ENCODE data around the gene STK32C.
A peak's percentile ranks its signal among the peaks of the same experiment; 100 is the strongest.
"Not testable (repeated sequence)": the region's sequence is repeated elsewhere in the genome, so short reads cannot be mapped to it uniquely, and the experiment has no call there.

Gene STK32C

GRCh38 chr10:132319853-132320653 lies 12.3 kb upstream of the STK32C start:
- no peak for DNase-seq (ENCODE audit: low spot score)

- DNase-seq (ENCODE audit: low spot score), result not testable (repeated sequence)
Observed at GRCh38 chr10:132317477-132317876, 9.7 kb upstream of the STK32C start.

GRCh38 chr10:132316133-132316532 lies 8.4 kb upstream of the STK32C start:
- no peak for DNase-seq (ENCODE audit: low spot score)

DNA sequence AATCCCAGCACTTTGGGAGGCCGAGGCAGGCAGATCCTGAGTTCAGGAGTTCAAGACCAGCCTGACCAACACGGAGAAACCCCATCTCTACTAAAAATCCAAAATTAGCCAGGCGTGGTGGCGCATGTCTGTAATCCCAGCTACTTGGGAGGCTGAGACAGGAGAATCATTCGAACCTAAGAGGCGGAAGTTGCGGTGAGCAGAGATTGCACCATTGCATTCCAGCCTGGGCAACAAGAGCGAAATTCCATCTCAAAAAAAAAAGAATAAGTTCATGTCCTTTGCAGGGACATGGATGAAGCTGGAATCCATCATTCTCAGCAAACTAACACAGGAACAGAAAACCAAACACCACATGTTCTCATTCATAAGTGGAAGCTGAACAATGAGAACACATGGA lies 7.1 kb upstream of the STK32C start:
- not testable (repeated sequence) for DNase-seq (ENCODE audit: low spot score)

DNA sequence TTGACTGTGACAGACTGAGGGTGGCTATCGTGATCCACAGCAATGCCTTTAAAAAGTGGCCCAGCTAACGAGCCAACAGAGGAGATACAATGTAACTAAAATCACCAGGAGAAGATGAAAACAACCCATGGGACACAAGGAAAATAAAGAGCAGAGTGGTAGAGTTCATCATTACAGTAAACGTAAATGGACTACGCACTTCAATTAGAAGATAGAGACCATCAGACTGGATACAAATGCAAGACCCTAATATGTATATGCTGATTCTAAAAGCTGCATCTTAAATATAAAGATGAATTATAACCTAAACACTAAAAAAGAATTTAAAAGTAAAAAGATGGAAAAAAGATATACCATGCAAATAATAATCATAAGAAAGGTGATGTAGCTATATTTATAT lies 6.6 kb upstream of the STK32C start:
- DNase-seq (ENCODE audit: low spot score), result no peak

GRCh38 chr10:132313865-132314264 lies 6.1 kb upstream of the STK32C start:
- no peak for DNase-seq (ENCODE audit: low spot score)

DNA sequence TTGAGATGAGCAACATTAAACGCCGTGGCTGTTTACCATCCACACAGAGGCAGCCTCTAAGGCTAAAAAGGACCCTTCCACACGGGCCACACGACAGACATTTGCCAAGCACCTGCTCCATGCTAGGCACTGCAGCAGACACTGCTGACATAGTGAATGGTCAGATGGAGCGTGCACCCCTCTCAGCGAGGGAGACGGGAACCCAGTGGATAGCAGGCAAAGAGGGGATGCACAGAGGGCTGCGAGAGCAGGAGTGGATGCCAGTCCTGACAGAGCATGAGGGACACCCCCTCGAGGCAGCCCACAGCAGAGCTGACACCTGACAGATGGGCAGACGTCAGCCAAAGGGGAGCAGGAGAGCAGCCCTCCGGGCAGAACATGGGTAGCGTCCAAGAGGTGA lies 5.6 kb upstream of the STK32C start:
- no peak for DNase-seq (ENCODE audit: low spot score)

DNA sequence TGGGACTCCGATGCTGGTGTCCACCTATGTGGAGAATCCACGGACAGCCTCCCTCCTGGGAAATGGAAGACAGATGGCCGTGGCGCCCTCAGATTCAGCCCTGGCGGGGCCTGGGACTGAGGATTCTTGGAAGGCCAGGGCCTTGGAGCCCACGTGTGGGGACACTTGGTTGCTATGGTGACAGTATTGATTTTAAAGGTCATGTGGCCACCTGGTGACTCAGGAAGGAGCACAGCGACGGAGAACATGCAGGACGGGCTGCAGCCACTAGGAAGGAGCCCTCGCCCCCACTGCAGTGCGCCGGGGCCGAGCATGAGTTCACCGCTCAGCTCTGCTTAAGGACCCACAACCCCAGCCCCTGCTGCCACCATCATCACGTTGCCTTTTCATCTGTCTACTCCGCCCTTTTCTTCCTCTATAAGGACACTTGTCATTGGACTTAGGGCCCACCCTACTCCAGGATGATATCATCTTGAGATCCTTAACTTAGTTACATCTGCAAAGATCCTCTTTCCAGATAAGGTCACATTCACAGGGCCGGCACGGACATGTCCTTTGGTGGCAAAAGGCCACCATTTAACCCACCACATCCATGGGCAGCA lies 3.7 kb upstream of the STK32C start:
- DNase-seq (ENCODE audit: low spot score), result no peak

DNA sequence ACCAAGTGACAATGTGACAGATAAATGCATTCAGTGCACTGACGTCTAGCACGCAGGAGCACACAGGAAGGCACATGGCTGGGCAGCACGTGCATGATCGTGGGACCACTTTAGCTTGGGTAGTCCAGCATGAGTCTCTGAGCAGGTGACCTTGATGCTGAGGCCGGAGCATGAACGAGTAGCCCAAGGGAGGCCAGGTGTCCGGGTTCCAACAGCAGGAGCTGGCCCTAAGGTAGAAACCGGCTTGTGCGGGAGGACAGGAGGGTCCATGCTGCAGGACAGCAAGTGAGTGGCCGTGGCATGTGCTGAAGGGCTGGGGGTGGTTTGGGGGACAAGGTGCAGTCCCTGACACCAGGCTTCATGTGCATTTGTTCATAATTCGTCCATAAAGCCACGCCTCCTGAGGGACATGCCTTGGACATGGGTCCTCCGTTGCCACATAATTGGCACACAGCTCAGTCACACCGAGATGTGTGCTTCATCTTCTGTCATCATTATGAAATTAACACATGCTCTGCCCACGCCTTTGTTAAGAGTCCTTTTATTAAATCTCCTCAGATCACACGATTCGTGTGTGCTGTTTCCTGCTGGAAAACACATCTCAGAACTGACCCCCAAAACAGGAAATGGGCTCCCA lies 3.1 kb upstream of the STK32C start:
- DNase-seq (ENCODE audit: low spot score), result no peak

DNA sequence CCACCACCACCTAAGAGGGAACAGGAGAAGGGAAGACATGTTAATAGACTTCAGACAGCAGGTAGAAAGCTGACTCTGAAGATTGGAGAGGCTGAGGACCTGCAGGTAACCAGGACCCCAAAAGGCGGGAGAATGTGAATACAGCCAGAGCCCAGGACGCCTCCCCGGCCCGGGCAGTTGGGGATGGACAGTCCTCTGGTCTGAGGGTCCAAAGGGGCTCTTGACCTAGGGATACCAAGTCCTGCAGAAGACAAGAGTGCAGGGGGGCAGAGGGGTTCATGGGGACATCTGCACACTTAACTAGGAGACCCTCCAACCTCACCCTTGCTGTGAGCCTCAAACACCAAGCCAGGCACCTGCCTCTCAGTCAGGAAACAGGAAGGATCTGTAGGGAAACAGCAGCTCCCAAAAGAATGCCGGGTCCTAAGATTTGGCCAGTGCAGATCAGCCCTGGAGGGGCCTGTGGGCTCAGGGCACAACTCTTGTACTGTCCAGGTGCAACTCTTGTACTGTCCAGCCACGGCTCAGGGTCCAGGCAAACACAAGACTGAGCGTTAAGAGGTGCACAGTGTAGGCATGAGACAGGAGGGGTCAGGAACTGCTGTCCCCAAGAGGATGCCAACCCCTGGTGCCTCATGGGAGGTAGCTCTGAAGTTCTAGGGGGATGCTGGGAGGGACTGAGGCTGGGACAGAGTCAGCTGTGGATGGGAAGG lies 2.3 kb upstream of the STK32C start:
- no peak for DNase-seq (ENCODE audit: low spot score)

DNA sequence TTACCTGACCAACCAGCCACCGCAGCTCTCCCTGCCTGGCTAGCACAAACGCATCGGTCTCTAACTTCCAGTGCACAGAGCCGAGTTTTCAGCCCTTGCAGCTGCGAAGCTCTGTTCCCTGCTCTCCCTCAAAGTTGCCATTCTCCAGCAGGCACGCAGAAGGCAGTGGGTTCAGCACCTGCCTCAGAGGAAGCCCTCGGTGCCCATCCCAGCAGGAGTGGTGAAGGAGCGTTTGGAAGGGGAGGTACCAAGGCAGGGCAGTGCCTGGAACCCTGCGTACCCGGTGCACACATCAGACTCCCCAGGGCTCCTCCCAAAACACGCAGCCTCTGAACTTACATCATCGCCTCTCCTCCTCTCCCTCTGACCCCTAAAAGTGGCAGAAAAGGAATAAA lies 1.7 kb upstream of the STK32C start:
- DNase-seq (ENCODE audit: low spot score), result no peak

GRCh38 chr10:132308587-132309470 lies 1.1 kb upstream of the STK32C start:
- DNase-seq (ENCODE audit: low spot score), result no peak

DNA sequence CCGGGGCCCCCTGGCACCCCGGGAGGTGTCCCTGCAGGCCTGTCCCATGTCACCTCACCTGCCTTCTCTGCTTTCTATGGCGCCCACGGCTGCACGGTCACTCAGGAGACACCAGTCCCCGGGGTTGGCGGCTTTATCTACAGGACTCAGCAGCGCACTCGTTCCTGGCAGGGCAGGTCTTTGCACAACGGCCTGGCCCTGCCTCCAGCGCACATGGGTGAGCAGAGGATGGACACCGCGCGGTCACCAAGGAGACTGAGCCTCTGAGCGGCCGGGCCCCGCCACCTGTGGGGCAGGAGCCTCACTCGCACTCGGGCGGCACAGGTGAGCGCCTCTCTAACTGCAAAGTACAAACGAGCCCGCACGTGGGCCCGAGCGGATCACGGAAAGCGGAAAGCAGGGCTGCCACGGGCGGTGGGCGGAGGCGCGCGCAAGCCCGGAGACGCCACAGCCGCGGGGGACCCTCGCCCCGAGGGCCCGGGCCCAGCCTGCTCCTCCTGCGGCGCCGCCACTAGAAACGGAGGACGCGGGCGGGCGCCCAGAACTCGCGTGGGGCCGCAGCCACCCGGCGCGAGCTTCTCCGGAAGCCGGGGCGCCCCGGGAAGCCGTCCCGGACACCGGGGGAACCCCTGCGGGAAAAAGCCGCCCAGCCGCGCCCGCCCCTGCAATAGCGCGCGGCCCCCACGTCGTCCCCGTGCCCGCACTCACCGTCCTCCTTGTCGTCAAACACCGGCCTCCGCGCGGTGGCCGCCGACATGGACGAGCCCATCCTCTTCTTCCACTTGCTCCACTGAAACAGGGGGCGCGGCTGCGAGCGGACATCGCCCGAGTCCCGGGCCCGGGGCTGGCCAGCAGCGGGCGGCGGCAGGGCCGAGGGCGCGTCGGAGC lies 642 bp downstream of the STK32C start:
- DNase-seq (ENCODE audit: low spot score), result peak; percentile 50

- DNase-seq (ENCODE audit: low spot score), result no peak
Observed at GRCh38 chr10:132306343-132306685, 1.4 kb downstream of the STK32C start.

GRCh38 chr10:132305654-132306342 lies 2.0 kb downstream of the STK32C start:
- no peak for DNase-seq (ENCODE audit: low spot score)

- no peak for DNase-seq (ENCODE audit: low spot score)
Observed at GRCh38 chr10:132304756-132305509, 2.8 kb downstream of the STK32C start.

DNA sequence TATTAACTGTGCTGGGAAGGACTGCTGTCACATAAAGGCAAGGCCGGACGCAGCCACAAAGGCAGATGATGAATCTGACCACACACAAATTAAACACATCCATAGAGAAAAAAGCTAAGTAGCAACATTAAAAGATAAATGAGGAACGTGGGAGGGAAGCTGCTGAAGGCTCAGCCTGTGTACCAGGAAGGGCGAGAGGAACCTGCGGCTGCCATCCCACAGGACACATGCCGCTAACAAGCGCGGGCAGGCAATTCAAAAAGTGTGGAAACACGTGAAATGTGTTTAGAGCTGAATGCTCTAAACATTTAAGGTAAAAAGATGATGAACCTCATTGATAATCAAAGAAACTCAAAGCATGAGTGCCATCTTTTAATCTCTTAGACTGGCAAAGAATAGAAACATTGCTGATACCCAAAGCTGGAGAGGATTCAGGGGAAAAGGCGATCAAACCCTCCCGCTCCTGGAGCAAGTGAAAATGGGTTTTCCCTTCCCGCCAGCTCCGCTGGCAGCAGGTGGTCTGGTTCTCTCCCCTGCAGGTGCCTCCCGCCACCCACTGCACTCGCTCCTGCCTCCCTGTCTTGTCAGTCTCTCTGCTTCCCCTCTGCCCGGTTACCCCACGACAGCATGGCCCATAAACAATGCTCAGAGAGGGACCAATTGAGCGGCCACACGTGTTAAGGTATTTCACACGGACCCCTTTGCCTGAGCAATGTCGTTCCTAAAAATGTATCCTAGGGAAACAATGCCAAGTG lies 4.2 kb downstream of the STK32C start:
- no peak for DNase-seq (ENCODE audit: low spot score)

DNA sequence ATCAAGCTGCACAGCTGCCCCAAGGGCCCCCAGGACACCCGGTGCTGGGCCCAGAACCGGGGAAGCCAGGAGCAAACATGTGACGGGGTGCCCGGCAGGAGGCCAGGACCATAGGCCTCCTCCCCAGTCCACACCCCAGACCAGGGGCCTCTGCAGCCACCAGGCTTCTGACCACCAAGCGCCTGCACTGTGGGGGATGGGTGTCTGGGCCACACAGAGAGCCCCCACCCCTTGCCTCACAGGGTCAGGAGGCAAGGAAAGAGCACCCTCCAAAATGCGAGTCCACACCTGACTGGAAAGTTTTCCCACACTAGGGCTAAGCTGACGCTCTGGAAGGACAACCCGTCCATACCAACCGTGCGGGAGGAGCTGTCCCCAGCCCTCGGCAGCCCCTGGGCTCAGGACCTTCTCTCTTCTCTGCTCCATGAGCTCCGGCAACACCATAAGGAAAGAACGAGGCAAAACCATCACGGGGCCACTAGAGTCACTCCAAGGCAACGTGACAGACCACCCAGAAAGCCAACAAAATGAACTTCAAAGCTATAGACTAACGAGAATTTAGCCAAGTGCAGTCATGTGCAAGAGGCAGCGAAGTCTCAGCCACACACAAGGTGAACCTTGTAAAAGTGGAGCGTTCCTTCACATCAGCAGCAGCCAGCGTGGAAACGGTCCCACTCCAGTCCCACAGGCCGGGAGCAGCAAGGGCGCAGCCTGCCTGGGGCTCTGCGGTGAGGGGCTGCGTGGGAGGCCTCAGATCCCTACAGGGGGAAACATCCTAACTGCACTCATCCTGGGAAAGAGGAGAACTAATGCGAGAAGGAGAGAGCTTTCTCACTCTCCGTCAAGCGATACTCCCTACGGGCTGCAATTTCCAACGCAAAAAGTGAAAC lies 5.1 kb downstream of the STK32C start:
- no peak for DNase-seq (ENCODE audit: low spot score)

Measured in cerebellar cortex (tissue), 1 donor.